IPS-18c (cell line): ENCODE measurements around the gene HNRNPD.
"Not testable (repeated sequence)": the region's sequence is repeated elsewhere in the genome, so short reads cannot be mapped to it uniquely, and the experiment has no call there.

ENCODE experiments used
- H3K4me3 ChIP-seq: 2 replicates; pipeline ENCODE4 v1.7.0; 2013; ENCODE audit warnings: low read depth, mild to moderate bottlenecking, low read length, moderate library complexity; ENCODE audit not compliant: insufficient read depth
- H3K9me3 ChIP-seq: one replicate; pipeline ENCODE4 v1.6.1; 2013; ENCODE audit warnings: mild to moderate bottlenecking, low read length, moderate library complexity; ENCODE audit not compliant: control insufficient read depth, insufficient read depth

Gene HNRNPD, protein sequence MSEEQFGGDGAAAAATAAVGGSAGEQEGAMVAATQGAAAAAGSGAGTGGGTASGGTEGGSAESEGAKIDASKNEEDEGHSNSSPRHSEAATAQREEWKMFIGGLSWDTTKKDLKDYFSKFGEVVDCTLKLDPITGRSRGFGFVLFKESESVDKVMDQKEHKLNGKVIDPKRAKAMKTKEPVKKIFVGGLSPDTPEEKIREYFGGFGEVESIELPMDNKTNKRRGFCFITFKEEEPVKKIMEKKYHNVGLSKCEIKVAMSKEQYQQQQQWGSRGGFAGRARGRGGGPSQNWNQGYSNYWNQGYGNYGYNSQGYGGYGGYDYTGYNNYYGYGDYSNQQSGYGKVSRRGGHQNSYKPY

DNA sequence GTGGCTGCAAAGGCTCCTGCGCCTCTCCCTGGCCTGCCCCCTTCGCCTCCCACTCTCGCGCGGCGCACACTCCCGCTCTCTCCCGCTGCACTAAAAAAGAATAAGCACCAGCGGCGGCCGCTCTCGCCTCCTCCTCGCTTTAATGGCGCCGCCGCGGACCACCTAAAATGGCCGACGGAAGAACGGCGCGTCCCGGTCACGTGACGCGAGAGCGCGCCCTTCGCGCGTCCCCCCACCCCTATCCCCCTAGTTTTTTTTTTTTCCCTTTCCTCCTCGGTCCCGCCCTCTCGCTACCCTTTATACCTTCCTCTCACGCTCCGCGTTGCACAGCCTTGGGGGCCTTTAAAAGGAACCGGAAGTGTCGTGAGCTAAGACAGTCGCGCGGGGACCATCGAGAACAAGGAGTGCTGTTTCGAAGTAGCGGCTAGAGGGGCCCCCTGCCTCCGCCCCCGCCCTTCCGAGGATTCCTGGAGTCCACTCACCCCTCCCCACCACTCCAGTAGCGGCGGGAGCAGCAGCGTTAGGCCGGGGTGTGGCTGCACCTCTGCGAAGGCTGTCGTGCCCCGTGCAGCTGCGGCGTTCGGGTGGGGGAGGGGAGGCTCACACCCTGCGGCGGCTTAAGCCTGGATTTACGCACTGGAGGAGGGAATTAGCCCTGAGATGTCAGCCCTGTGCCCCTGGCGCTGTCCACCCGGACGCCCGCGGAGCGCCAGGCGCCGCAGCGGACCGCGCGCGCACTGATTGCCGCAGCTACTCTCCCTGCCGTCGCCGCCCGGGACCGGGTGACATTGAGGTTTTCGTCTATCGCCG is at the start of gene HNRNPD:
Gene HNRNPD, minus strand, starts transcription at position 176 of the 810 bp plus-strand sequence. CDS start 313 bp downstream, outside the sequence.
- H3K9me3 ChIP-seq = no peaks in the 10 kb centered on the region
- peak within 1 kb of the TSS; percentile 99 for H3K4me3 ChIP-seq

DNA sequence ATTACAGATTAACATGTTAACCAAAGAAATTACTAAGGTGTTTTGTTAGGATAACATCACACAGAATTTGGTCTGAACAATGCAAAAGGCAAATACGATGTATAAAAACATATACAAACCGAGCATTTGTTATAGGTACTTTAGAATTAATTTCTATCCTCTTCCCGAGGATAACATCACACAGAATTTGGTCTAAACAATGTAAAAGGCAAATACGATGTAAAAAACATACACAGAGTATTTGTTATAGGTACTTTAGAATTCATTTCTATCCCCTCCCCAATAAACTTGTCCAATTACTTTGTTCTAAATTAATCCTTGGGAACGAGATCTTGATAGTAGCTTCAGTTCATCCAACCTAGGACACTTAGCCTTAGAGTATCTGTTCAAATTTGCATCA is 48.8 kb upstream of the HNRNPD start:
- Histone ChIP-seq H3K9me3 (no peaks in the 10 kb centered on the region), H3K4me3 (no peak overlapping the region)

DNA sequence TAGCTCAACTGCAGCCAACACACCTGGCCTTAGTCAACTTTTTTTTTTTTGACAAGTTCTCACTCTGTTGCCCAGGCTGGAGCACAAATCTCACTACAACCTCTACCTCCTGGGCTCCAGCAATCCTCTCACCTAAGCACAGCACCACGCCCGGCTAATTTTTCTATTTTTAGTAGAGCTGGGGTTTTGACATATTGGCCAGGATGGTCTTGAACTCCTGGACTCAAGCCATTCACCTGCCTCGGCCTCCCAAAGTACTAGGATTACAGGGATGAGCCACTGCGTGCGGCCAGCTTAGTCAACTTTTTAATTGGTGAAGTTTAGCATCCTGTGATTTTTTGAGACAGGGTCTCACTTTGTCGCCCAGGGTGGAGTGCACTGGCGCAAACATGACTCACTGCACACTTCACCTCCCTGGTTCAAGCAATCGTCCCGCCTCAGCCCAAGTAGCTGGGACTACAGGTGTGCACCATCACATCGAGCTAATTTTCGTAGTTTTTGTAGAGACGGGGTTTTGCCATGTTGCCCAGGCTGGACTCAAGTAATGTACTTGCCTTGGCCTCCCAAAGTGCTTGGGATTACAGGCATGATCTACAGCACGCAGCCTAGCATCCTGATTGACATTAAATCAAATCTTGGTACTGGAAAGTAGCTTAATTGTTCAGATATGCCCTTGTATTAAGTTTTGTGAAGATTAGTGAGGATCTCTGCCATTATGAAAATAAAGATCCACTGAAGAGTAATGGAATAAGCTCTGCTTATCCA is 48.2 kb upstream of the HNRNPD start:
- no peak overlapping the region for H3K4me3 ChIP-seq

DNA sequence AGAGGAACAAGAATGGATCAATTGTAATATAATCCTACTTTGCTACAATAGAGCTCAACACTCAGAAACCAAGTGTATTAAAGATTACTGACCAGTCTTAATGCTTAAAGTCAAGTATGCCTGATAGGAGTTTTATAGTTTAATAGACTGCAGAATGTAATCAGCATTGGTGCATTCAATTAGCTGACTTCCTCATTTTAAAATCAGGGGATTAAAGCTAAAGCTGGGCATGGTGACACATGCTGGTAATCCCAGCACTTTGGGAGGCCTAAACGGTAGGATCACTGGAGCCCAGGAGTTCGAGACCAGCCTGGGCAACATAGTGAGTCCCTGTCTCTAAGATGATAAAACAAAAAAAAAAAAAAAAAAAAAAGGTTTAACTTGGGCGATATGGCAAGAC is 45.7 kb upstream of the HNRNPD start:
- no peak overlapping the region for H3K4me3 ChIP-seq
- no peaks in the 10 kb centered on the region for H3K9me3 ChIP-seq

More for the DNA sequence above, 48.2 kb upstream of the HNRNPD start:
- H3K9me3 ChIP-seq = no peaks in the 10 kb centered on the region

DNA sequence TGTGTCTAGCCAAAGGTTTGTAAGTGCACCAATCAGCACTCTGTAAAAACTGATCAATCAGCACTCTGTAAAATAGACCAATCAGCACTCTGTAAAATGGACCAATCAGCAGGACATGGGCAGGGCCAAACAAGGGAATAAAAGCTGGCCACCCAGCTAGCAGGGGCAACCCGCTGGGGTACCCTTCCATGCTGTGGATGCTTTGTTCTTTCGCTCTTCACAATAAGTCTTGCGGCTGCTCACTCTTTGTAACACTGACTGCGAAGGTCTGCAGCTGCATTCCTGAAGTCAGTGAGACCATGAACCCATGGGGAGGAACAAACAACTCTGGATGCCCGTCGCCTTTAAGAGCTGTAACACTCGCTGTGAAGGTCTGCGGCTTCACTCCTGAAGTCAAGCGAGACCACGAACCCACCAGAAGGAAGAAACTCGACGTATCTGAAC is 42.2 kb upstream of the HNRNPD start:
- H3K4me3 ChIP-seq = no peak overlapping the region
- no peaks in the 10 kb centered on the region for H3K9me3 ChIP-seq

DNA sequence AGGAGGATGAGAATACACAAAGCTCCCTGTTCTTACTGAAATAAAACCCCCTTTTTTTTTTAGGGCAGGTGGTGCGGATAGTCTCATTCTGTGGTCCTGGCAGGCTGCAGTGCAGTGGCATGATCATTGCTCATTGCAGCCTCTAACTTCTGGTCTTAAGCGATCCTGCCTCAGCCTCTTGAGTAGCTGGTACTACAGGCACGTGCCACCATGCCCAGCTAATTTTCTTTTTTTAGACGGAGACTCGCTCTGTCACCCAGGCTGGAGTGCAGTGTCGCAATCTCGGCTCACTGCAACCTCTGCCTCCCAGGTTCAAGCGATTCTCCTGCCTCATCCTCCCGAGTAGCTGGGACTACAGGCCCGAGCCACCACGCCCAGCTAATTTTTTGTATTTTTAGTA is 41.3 kb upstream of the HNRNPD start:
- not testable (repeated sequence) for H3K4me3 ChIP-seq, H3K9me3 ChIP-seq

DNA sequence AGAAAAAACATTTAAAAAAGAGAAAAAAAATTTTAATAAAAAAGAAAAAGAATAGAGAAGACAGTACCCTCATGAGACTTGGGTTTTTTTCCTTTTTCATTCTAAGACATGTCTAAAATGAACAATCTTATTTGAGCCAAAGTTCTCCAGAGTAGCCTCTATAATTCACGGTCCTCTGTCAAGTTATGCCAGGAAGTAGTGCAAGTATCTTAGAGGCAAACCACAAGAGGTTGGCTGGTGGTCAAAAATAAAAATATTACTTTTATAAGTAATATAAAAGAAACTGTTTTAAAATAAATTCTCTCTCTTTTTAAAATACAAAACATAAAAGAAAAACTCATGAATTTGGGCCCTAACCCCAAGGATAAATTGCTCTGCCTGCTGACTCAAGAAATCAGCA is 29.9 kb upstream of the HNRNPD start:
- no peak overlapping the region for H3K4me3 ChIP-seq
- H3K9me3 ChIP-seq = peaks cover 2% of the 10 kb centered on the region

DNA sequence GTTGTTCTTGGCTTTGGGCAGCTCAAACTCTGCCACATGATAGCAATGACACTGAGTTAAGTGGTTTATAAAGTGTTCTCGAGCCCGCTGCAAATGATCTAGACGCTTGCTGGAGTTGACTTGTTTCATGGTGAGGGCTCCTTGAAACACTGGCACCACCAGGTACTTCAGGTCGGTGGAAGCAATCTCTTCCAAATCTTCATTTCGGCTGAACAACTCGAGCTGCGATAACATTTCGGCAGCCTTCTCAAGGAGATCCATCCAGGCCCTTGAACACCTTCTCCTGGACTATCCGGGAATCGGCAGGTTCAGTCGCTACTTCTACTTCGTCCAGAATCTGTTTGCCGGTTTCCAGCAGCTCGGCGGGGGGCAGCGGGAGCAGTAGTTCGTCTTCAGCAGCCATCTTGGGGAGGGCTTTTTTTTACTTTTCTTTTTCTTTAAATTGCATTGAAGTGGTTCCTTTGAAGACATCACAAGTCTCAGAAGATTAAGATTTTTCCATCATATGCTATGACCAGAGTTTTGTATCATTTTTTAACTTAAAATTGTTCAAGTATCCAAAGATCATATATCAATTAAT is 28.5 kb upstream of the HNRNPD start:
- Histone ChIP-seq H3K9me3 (peaks cover 2% of the 10 kb centered on the region), H3K4me3 (no peak overlapping the region)

DNA sequence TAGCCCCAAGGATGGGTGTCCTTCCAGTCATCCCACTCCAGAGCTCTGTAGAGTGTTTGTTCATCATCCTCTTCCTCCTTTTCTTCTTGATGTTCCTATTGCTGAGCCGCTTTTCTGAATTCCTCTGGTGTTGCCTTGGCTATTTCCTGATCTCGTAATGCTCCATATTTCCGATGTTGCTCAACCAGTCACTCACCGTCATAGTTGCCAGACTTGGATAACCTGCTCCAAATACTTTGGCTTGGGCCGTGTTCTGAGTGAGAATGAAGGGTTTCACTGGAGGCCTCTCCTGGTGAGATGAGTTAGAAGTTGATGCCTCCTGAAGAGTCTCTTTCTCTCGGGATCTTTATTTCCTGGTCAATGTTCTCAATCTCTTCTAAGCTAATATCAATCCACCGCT is 27.8 kb upstream of the HNRNPD start:
- H3K4me3 ChIP-seq = no peak overlapping the region
- H3K9me3 ChIP-seq = peaks cover 2% of the 10 kb centered on the region

DNA sequence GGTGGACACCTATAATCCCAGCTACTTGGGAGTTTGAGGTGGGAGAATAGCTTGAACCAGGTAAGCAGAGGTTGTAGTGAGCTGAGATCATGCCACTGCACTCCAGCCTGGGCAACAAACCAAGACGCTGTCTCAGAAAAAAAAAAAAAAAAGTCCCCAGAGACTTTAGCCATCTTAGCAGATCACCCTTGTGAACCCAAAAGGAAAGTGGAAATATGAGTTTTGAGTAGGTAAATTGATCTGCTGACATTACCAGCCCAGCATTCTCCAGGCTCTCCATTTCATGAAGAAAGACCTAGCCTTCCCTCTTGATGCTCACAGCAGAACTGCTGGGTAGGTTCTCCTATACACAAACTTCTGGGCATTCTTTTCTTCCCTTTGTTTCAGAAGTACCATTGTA is 24.5 kb upstream of the HNRNPD start:
- Histone ChIP-seq H3K4me3 (no peak overlapping the region), H3K9me3 (no peaks in the 10 kb centered on the region)

DNA sequence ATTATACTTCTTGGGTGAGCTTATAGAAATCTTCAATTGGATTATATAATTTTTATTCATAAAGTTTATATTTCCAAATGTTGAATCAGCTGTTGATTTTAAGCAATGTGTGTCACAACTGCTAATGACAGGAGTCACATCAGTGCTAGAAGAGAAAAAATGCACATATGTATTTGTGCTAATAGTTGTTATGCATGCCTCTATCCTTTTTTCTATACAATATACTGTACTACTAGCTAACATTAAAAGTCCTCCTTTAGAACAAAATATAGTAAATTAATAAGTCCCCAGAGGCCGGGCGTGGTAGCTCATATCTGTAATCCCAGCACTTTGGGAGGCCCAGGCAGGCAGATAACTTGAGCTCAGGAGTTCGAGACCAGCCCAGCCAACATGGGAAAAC is 23.7 kb upstream of the HNRNPD start:
- Histone ChIP-seq H3K4me3 (no peak overlapping the region), H3K9me3 (no peaks in the 10 kb centered on the region)

DNA sequence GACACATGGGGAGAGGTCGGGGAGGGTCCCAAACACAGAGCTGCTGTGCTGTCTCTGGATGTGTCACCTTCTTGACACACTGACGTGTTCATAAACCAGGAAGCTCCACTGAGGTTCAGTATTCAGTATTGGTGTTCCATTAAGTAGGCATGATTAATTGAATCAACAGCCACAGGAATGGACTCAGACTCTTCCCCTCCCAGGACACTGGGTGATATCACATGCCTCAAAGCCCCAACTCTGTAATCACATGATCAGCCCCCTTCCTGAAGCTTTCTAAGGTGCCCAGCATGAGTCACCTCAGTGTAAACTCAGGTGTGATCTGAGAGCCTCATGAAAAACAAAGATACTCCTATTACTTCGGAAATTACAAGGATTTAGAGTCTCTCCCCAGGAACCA is 21.1 kb upstream of the HNRNPD start:
- Histone ChIP-seq H3K9me3 (no peaks in the 10 kb centered on the region), H3K4me3 (no peak overlapping the region)

DNA sequence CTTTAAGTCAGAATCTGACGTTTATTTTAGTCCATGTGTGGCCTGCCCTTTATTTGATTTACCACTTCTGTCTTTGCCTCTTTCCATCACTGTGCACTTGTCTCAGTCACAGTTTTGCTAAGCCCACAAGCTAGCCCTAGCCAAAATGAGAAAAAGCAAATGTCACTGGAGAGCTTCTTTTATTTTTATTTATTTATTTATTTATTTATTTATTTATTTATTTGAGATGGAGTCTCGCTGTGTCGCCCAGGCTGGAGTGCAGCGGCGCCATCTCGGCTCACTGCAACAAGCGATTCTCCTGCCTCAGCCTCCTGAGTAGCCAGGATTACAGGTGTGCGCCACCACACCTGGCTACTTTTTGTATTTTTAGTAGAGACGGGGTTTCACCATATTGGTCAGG is 16.3 kb upstream of the HNRNPD start:
- H3K9me3 ChIP-seq = not testable (repeated sequence)

DNA sequence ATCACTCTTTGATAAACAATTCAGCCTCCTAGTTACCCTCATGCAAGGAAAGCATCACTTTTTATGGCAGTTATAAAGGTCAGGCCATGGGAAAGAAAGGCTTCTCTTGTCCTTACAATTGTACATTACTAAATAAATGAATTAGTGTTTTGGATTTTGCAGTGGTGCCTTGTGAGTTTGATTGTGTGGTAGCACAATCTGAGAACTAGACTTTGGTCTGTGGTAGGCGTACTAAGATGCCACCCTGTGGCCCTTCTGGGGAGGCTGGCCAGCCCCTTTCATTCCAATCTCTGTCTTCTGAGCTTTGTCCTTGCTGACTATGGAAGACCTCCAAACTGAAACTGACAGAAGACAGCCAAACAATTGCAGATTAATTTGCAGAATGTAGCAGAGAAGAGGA is 14.6 kb upstream of the HNRNPD start:
- Histone ChIP-seq H3K9me3 (peaks cover 6% of the 10 kb centered on the region), H3K4me3 (no peak overlapping the region)

More for the DNA sequence above, 16.3 kb upstream of the HNRNPD start:
- H3K4me3 ChIP-seq = not testable (repeated sequence)

DNA sequence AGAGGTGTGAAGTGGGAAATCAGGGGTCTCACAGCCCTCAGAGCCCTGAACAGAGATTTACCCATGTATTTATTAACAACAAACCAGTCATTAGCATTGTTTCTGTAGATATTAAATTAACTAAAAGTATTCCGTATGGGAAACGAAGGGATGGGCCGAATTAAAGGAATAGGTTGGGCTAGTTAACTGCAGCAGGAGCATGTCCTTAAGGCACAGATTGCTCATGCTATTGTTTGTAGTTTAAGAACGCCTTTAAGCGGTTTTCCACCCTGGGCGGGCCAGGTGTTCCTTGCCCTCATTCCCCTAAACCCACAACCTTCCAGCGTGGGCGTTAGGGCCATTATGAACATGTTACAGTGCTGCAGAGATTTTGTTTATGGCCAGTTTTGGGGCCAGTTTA is 12.5 kb upstream of the HNRNPD start:
- not testable (repeated sequence) for H3K9me3 ChIP-seq, H3K4me3 ChIP-seq

DNA sequence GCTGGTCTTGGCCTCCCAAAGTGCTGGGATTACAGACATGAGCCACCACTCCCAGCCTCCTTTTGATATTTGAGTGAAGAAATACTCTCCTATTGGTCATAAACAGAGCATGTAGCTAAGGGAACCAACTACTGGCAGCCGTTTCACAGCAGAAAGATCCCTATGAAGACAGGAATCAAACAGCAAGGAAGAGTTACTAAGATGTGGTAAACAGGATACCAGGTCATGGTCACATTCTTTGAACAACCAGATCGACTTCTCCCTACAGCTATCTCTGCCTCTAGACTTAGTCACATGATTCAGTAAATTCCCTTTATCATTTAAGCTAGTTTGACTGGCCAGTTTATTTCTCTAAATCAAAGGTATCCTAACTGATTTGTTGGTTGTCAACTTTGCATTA is 9.0 kb upstream of the HNRNPD start:
- Histone ChIP-seq H3K4me3 (no peak overlapping the region), H3K9me3 (peaks cover 6% of the 10 kb centered on the region)

DNA sequence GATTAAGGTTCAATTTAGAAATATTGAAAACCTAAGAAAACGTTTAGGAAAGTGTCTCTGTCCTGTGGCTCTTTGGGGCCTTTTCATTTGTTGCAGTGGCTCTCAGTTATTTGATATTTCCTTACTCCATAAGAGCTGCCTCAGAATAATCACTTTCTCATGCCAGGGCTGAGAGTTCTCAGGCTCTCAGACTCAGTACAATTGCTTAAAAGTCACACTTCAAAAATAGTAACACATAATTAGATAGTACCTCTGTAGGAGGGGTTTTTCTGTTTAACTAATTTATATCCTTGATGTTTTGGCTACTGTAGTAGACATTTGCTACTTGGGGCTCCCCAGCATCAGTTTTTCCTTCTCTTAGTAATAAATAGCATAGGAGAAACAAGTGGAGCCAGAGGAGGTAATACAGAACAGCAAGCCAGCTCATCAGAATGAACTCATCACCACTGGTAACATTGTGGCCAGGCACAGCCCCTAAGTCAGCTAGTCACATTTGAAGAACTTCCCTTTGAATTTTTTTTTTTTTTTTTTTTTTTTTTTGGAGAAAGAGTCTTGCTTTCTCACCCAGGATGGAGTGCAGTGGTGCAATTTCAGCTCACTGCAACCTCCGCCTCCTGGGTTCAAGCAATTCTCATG is 8.0 kb upstream of the HNRNPD start:
- H3K4me3 ChIP-seq = no peak overlapping the region
- peaks cover 6% of the 10 kb centered on the region for H3K9me3 ChIP-seq
